Measurements from ENCODE around the gene SPATA24.

- TF ChIP-seq CTCF (conservative IDR thresholded peaks at IDR 0.05; ENCODE audit: low read depth, low read length): no peak
- no peak for TF ChIP-seq EZH2phosphoT487 (IDR thresholded peaks at IDR 0.05; ENCODE audit: borderline replicate concordance, low read length)
Observed at GRCh38 chr5:139388198-139388821, 15.6 kb downstream of the SPATA24 start.
